ENCODE measurements around the gene LRRC8B. TPM values are rescaled to one million over a fixed set of nuclear protein-coding genes. Genes with fewer than 3 reads are reported as not detected.
A peak's percentile ranks its signal among the peaks of the same experiment; 100 is the strongest.

The LRRC8B gene
- total and polyA plus RNA-seq, 2 of the 13 experiments (the other 11 are each of a cell fraction or from before 2014, with no cell fraction given) = 4.9 to 7.6 TPM

GRCh38 chr1:89518221-89518631 is 6.4 kb upstream of the LRRC8B start (continued):
- TF ChIP-seq KIAA2018 (CRISPR knock-in tag; IDR thresholded peaks at IDR 0.05; ENCODE audit: borderline replicate concordance) = no peak

DNA sequence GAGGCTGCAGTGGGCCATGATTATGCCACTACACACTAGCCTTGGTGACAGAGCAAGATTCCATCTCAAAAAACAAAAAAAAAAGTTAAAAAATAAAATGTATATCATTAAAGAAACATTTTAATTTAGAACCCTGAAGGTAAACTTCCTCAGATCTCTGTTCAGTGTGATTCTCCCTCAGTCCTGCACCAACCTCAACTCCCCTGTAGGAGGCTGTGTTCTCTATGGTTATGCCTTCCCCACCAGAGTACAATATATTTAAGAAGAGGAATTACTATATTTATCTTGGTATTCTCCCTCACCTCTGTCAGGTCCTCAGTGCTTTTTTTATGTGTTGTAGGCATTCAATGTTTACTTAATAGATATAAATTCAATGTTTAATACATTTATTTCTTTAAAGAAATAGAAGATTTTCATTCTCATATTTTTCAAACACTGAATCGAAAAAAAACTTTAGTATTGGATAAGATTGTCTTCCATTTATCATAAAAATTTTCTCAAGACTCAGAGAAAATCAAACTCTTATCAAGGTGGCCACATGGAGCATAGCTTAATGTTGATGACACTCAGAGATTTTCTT is 4.8 kb upstream of the LRRC8B start:
- ChIA-PET POLR2A (no interaction called here), CTCF (ENCODE audit: low intra/inter-chr PET ratio, low total read pairs) (interaction anchor here (0.7 to 2.2 kb wide), 2 partner anchors 80 to 243 kb away, joined by 3 to 17 read pairs; no protein-coding TSS in a partner anchor)
- Histone ChIP-seq H3K27ac (ENCODE audit: extremely low read length, insufficient read depth, low read length) (no peak overlapping the region), H3K79me2 (ENCODE audit: insufficient read depth, low read length) (no peaks in the 10 kb centered on the region), H3K4me3 (replicated peaks in 1 of 3; ENCODE audit: insufficient read depth in 1 of 3, low read depth in 2 of 3, low read length in 3 of 3) (no peak overlapping the region), H3K27me3 (ENCODE audit: control insufficient read depth in 1 of 2, insufficient read depth in 2 of 2, low read length in 2 of 2) (no peaks in the 10 kb centered on the region; a peak in 1 of 5 replicates), H4K20me1 (ENCODE audit: insufficient read depth, low read length) (no peaks in the 10 kb centered on the region), H3K9ac (ENCODE audit: insufficient read depth, low read depth, low read length) (no peak overlapping the region), H3K9me3 (ENCODE audit: low read length) (no peaks in the 10 kb centered on the region), H3K4me2 (ENCODE audit: low read depth, low read length) (no peak overlapping the region), H3K36me3 (replicated peaks in 1 of 2; ENCODE audit: control insufficient read depth in 1 of 2, insufficient read depth in 2 of 2, low read length in 2 of 2) (no peaks in the 10 kb centered on the region), H2AFZ (ENCODE audit: low read length) (no peak overlapping the region), H3K4me1 (ENCODE audit: insufficient read depth, low read length) (peaks cover 16% of the 10 kb centered on the region)
- 96% methylated on average over 1 of the region's 1 CpG for WGBS (ENCODE audit: low lambda C conversion rate)
- DNase-seq (ENCODE audit: low spot score) (peak; percentile 32), ATAC-seq (peak; percentile 60), FAIRE-seq (no peak)
- TF ChIP-seq, protein P1, sequence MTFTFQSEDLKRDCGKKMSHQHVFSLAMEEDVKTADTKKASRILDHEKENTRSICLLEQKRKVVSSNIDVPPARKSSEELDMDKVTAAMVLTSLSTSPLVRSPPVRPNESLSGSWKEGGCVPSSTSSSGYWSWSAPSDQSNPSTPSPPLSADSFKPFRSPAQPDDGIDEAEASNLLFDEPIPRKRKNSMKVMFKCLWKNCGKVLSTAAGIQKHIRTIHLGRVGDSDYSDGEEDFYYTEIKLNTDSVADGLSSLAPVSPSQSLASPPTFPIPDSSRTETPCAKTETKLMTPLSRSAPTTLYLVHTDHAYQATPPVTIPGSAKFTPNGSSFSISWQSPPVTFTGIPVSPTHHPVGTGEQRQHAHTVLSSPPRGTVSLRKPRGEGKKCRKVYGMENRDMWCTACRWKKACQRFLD (CRISPR knock-in tag; IDR thresholded peaks at IDR 0.05; ENCODE audit: borderline replicate concordance) = no peak
- TF ChIP-seq SMC3 (IDR thresholded peaks at IDR 0.05; ENCODE audit: low read length) (peak; percentile 68), STAG1 (CRISPR knock-in tag; IDR thresholded peaks at IDR 0.05) (peak; percentile 73), CTCF (CRISPR knock-in tag; IDR thresholded peaks at IDR 0.05) (peak; percentile 57), ZNF382 (CRISPR knock-in tag; IDR thresholded peaks at IDR 0.05; ENCODE audit: borderline replicate concordance) (no peak)
- intact Hi-C loops (cut with micrococcal nuclease; ENCODE audit: unreplicated experiment) = loop anchor here (1.0 to 10.0 kb wide), 5 partner anchors 47 to 1137 kb away; partner anchors contain the start of gene GTF2B
- in situ Hi-C loops (cut with HindIII; ENCODE audit: extremely low pct_ligation_motif_present, low pct_unique_long_range_greater_than_20kb) = loop anchor here (10.0 kb wide), 1 partner anchor 85 kb away; no protein-coding TSS in a partner anchor
- no TSS peak for BruUV-seq (replicated peaks)
